Measurements from ENCODE around the gene CFAP119.

CFAP119 gene

GRCh38 chr16:30737794-30738648 is 23.8 kb downstream of the CFAP119 start:
- DNase-seq = no peak

- DNase-seq = no peak
These were observed 24.7 kb downstream of the CFAP119 start for GRCh38 chr16:30736995-30737793.

- DNase-seq = no peak
These were observed 30.5 kb downstream of the CFAP119 start for GRCh38 chr16:30731411-30731810.

GRCh38 chr16:30728899-30729672 is 32.8 kb downstream of the CFAP119 start:
- no peak for DNase-seq

GRCh38 chr16:30728321-30728720 is 33.5 kb downstream of the CFAP119 start:
- DNase-seq = no peak

GRCh38 chr16:30725418-30725792 is 36.5 kb downstream of the CFAP119 start:
- no peak for DNase-seq

GRCh38 chr16:30724641-30725417 is 37.0 kb downstream of the CFAP119 start:
- no peak for DNase-seq

- no peak for DNase-seq
These were observed 38.0 kb downstream of the CFAP119 start for GRCh38 chr16:30723725-30724355.

GRCh38 chr16:30722916-30723315 is 38.9 kb downstream of the CFAP119 start:
- no peak for DNase-seq

- no peak for DNase-seq
These were observed 39.4 kb downstream of the CFAP119 start for GRCh38 chr16:30722443-30722842.

GRCh38 chr16:30721606-30722005 is 40.3 kb downstream of the CFAP119 start:
- DNase-seq = no peak

GRCh38 chr16:30721167-30721566 is 40.7 kb downstream of the CFAP119 start:
- DNase-seq = no peak

GRCh38 chr16:30720694-30721093 is 41.2 kb downstream of the CFAP119 start:
- DNase-seq = no peak

- no peak for DNase-seq
These were observed 41.8 kb downstream of the CFAP119 start for GRCh38 chr16:30720086-30720485.

GRCh38 chr16:30715750-30716445 is 46.0 kb downstream of the CFAP119 start:
- no peak for DNase-seq

GRCh38 chr16:30711712-30712111 is 50.1 kb downstream of the CFAP119 start:
- DNase-seq = no peak

GRCh38 chr16:30710971-30711370 is 50.9 kb downstream of the CFAP119 start:
- DNase-seq = no peak
